ENCODE measurements around the gene UBE3B.
"Not testable (repeated sequence)": the region's sequence is repeated elsewhere in the genome, so short reads cannot be mapped to it uniquely, and the experiment has no call there.

The UBE3B gene

GRCh38 chr12:109477185-109477962 is at the start of gene UBE3B, which contains the start of gene KCTD10:
UBE3B (plus strand) TSS chr12:109477634; CDS start chr12:109483552, 5,918 bp downstream.
KCTD10 (minus strand) TSS chr12:109477300; CDS start chr12:109477262, 38 bp downstream.
- Histone ChIP-seq H3K9ac (ENCODE audit: low read depth, low read length, poor library complexity, severe bottlenecking) (peak within 1 kb of the TSS; percentile 85), H3K9me2 (replicated peaks; ENCODE audit: low read depth, low read length) (no peaks in the 10 kb centered on the region), H3K36me3 (ENCODE audit: insufficient read depth, low read length) (no peaks in the 10 kb centered on the region), H3K27me3 (ENCODE audit: insufficient read depth, low read length, poor library complexity, severe bottlenecking) (no peaks in the 10 kb centered on the region), H4K20me1 (ENCODE audit: insufficient read depth, low read length, poor library complexity, severe bottlenecking) (peaks cover 17% of the 10 kb centered on the region), H3K9me3 (ENCODE audit: insufficient read depth, low read depth, low read length) (no peaks in the 10 kb centered on the region), H3K4me1 (ENCODE audit: insufficient read depth, low read length, poor library complexity, severe bottlenecking) (peaks cover 31% of the 10 kb centered on the region), H2AFZ (ENCODE audit: low read length) (peak within 1 kb of the TSS; percentile 97), H3K79me2 (ENCODE audit: insufficient read depth, low read length) (peaks cover 68% of the 10 kb centered on the region), H3K4me3 (ENCODE audit: low read length, poor library complexity, severe bottlenecking) (peak within 1 kb of the TSS; percentile 96), H3F3A (ENCODE audit: low read depth) (no peaks in the 10 kb centered on the region; the same call in 1 of the 2 replicates), H3K4me2 (ENCODE audit: low read depth, low read length, poor library complexity, severe bottlenecking) (peak within 1 kb of the TSS; percentile 88)
- TF ChIP-seq CTCF (conservative IDR thresholded peaks at IDR 0.05; ENCODE audit: low read length) (no peak), EZH2phosphoT487 (IDR thresholded peaks at IDR 0.05; ENCODE audit: borderline replicate concordance) (no peak)

- no peaks in the 10 kb centered on the region for H4K20me1 ChIP-seq (ENCODE audit: insufficient read depth, low read length, poor library complexity, severe bottlenecking)
- H3K9me3 ChIP-seq (ENCODE audit: insufficient read depth, low read depth, low read length) = no peaks in the 10 kb centered on the region
- no peak overlapping the region for H3K4me2 ChIP-seq (ENCODE audit: low read depth, low read length, poor library complexity, severe bottlenecking)
- H3K4me3 ChIP-seq (ENCODE audit: low read length, poor library complexity, severe bottlenecking) = no peak overlapping the region
- no peak overlapping the region for H2AFZ ChIP-seq (ENCODE audit: low read length)
- no peaks in the 10 kb centered on the region for H3K4me1 ChIP-seq (ENCODE audit: insufficient read depth, low read length, poor library complexity, severe bottlenecking)
- H3K9me2 ChIP-seq (replicated peaks; ENCODE audit: low read depth, low read length) = no peaks in the 10 kb centered on the region
- H3K79me2 ChIP-seq (ENCODE audit: insufficient read depth, low read length) = no peaks in the 10 kb centered on the region
- TF ChIP-seq EZH2phosphoT487 (IDR thresholded peaks at IDR 0.05; ENCODE audit: borderline replicate concordance) = no peak
- peak; percentile 97 for TF ChIP-seq CTCF (conservative IDR thresholded peaks at IDR 0.05; ENCODE audit: low read length)
- no peaks in the 10 kb centered on the region for H3K27me3 ChIP-seq (ENCODE audit: insufficient read depth, low read length, poor library complexity, severe bottlenecking)
- no peaks in the 10 kb centered on the region for H3K36me3 ChIP-seq (ENCODE audit: insufficient read depth, low read length)
- no peak overlapping the region for H3K9ac ChIP-seq (ENCODE audit: low read depth, low read length, poor library complexity, severe bottlenecking)
- no peaks in the 10 kb centered on the region for H3F3A ChIP-seq (ENCODE audit: low read depth)
Observed at GRCh38 chr12:109428037-109428629, 49.3 kb upstream of the UBE3B start.

GRCh38 chr12:109428804-109429203 is 48.6 kb upstream of the UBE3B start:
- not testable (repeated sequence) for H3K9me3 ChIP-seq (ENCODE audit: insufficient read depth, low read depth, low read length); H3K36me3 ChIP-seq (ENCODE audit: insufficient read depth, low read length); H3K9me2 ChIP-seq (replicated peaks; ENCODE audit: low read depth, low read length); H3F3A ChIP-seq (ENCODE audit: low read depth); H2AFZ ChIP-seq (ENCODE audit: low read length); H3K4me1 ChIP-seq (ENCODE audit: insufficient read depth, low read length, poor library complexity, severe bottlenecking); H3K4me3 ChIP-seq (ENCODE audit: low read length, poor library complexity, severe bottlenecking); H3K79me2 ChIP-seq (ENCODE audit: insufficient read depth, low read length); H3K27me3 ChIP-seq (ENCODE audit: insufficient read depth, low read length, poor library complexity, severe bottlenecking); H3K9ac ChIP-seq (ENCODE audit: low read depth, low read length, poor library complexity, severe bottlenecking); H3K4me2 ChIP-seq (ENCODE audit: low read depth, low read length, poor library complexity, severe bottlenecking); H4K20me1 ChIP-seq (ENCODE audit: insufficient read depth, low read length, poor library complexity, severe bottlenecking)
